Progenitor cell of endocrine pancreas (in vitro differentiated cells): ENCODE data around the gene PHF13. TPM values are rescaled to one million over a fixed set of nuclear protein-coding genes. Genes with fewer than 3 reads are reported as not detected.

Experiments used
- DNase-seq: peaks from one replicate; pipeline ENCODE4 v3.0.0; 2021; ENCODE audit warnings: low spot score; ENCODE audit not compliant: unreplicated experiment
- H3K27ac Mint-ChIP-seq: 2 replicates; pipeline ENCODE4 v1.8.0; 2021; ENCODE audit warnings: mild to moderate bottlenecking, moderate library complexity, mixed read lengths
- H3K27me3 Mint-ChIP-seq: 2 replicates; pipeline ENCODE4 v1.8.0; 2021; ENCODE audit warnings: mixed read lengths
- H3K36me3 Mint-ChIP-seq: 2 replicates; pipeline ENCODE4 v1.8.0; 2022; ENCODE audit warnings: mixed read lengths; ENCODE audit not compliant: insufficient read depth
- H3K4me1 Mint-ChIP-seq: 2 replicates; pipeline ENCODE4 v1.8.0; 2021; ENCODE audit warnings: low read depth, mixed read lengths
- H3K4me3 Mint-ChIP-seq: 2 replicates; pipeline ENCODE4 v1.8.0; 2021; ENCODE audit warnings: low read depth, mild to moderate bottlenecking, moderate library complexity, mixed read lengths
- H3K9me3 Mint-ChIP-seq: 2 replicates; pipeline ENCODE4 v1.8.0; 2021; ENCODE audit warnings: low read depth, mixed read lengths
- total RNA-seq: library from RNA; stranded (reverse); gene quantifications from 2 replicates; pipeline ENCODE4 v1.2.1, GENCODE V29; 2021
- TF ChIP-seq, protein P1 (sequence below): fragments of 200-600 bp; sonication (generic); IDR thresholded peaks from one replicate; pipeline ENCODE4 v1.5.0; 2021; ENCODE audit warnings: antibody characterized with exemption, mild to moderate bottlenecking; ENCODE audit not compliant: unreplicated experiment

The PHF13 gene
- total RNA-seq, 1 donor from 2014 or later, result 29.1 TPM

DNA sequence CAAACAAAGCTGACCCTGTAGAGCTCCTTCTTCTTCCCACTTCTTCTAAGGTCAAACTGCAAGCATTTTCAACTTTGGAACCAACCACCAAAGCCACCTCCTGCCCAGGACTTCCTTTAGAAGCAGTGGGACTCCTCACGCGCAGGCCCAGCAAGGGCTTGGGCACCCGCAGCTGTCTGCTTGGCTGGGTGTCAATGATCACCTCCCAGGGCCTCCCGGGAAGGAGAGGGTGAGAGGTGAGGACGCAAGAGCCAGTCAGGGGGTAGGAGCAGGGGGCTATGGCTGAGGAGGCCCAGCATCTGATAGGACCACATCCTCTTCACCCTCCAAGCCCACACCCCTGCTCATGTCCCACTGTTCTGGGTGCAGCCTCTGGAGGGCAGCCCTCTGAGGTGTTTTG lies 21.1 kb upstream of the PHF13 start:
- H3K36me3 Mint-ChIP-seq, result peaks cover 10% of the 10 kb centered on the region
- H3K9me3 Mint-ChIP-seq, result no peaks in the 10 kb centered on the region
- H3K27ac Mint-ChIP-seq, result no peak overlapping the region
- no peak overlapping the region for H3K4me3 Mint-ChIP-seq
- no peaks in the 10 kb centered on the region for H3K4me1 Mint-ChIP-seq
- no peaks in the 10 kb centered on the region for H3K27me3 Mint-ChIP-seq
- TF ChIP-seq, protein P1, sequence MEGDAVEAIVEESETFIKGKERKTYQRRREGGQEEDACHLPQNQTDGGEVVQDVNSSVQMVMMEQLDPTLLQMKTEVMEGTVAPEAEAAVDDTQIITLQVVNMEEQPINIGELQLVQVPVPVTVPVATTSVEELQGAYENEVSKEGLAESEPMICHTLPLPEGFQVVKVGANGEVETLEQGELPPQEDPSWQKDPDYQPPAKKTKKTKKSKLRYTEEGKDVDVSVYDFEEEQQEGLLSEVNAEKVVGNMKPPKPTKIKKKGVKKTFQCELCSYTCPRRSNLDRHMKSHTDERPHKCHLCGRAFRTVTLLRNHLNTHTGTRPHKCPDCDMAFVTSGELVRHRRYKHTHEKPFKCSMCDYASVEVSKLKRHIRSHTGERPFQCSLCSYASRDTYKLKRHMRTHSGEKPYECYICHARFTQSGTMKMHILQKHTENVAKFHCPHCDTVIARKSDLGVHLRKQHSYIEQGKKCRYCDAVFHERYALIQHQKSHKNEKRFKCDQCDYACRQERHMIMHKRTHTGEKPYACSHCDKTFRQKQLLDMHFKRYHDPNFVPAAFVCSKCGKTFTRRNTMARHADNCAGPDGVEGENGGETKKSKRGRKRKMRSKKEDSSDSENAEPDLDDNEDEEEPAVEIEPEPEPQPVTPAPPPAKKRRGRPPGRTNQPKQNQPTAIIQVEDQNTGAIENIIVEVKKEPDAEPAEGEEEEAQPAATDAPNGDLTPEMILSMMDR, result no peak
- no peak for DNase-seq

GRCh38 chr1:6592865-6593593 lies 20.5 kb upstream of the PHF13 start:
- Mint-ChIP-seq H3K27me3 (no peaks in the 10 kb centered on the region), H3K27ac (no peak overlapping the region), H3K36me3 (peaks cover 10% of the 10 kb centered on the region), H3K9me3 (no peaks in the 10 kb centered on the region), H3K4me3 (no peak overlapping the region), H3K4me1 (no peaks in the 10 kb centered on the region)
- DNase-seq, result no peak
- TF ChIP-seq, protein P1, result no peak

GRCh38 chr1:6593810-6594209 lies 19.7 kb upstream of the PHF13 start:
- TF ChIP-seq, protein P1, result no peak
- no peak overlapping the region for H3K27ac Mint-ChIP-seq
- peaks cover 10% of the 10 kb centered on the region for H3K36me3 Mint-ChIP-seq
- no peaks in the 10 kb centered on the region for H3K4me1 Mint-ChIP-seq
- H3K27me3 Mint-ChIP-seq, result no peaks in the 10 kb centered on the region
- DNase-seq, result no peak
- H3K4me3 Mint-ChIP-seq, result no peak overlapping the region
- no peaks in the 10 kb centered on the region for H3K9me3 Mint-ChIP-seq

DNA sequence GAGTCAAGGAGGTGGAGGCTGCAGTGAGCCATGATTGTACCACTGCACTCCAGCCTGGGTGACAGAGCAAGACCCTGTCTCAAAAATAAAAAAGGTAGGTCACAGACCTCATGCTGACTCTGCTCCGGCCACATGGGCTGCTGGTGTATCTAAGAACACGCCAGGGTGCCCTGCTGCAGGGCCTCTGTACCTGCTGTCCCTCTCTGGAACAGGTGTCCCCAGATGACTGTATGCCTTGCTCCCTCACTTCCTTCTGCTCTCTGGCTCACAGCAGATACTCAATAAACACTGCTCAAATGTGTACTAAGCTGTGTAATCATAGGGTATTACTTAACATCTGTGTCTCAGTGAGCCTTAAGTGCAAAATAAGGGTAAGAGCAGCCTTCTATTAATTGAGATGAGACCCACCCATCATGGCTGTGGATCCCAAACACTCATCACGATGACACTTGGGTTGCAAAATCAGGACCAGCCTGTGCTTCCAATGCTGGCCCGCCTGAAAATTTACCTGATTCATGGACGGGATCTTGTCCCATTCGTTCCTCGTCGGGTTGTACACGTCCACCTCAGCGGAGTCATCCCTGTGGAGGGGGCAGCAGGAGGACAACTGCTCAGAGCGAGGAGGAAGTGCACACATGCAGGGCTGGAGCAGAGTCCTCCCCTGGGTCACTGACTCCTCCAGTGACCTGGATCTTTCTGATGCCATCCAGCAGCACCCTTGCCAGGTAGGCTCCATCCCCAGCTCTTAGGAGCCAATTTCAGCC lies 18.4 kb upstream of the PHF13 start:
- Mint-ChIP-seq H3K4me1 (peaks cover 2% of the 10 kb centered on the region), H3K36me3 (peaks cover 10% of the 10 kb centered on the region), H3K27me3 (no peaks in the 10 kb centered on the region), H3K27ac (no peak overlapping the region), H3K4me3 (no peak overlapping the region), H3K9me3 (no peaks in the 10 kb centered on the region)
- no peak for DNase-seq
- TF ChIP-seq, protein P1, result no peak

- Mint-ChIP-seq H3K36me3 (peaks cover 8% of the 10 kb centered on the region), H3K27me3 (no peaks in the 10 kb centered on the region)
- no peak for DNase-seq
Observed at GRCh38 chr1:6596351-6596750, 17.2 kb upstream of the PHF13 start.

More at GRCh38 chr1:6596351-6596750, 17.2 kb upstream of the PHF13 start:
- TF ChIP-seq, protein P1, result no peak
- no peaks in the 10 kb centered on the region for H3K9me3 Mint-ChIP-seq
- peaks cover 13% of the 10 kb centered on the region for H3K4me1 Mint-ChIP-seq
- no peak overlapping the region for H3K27ac Mint-ChIP-seq
- H3K4me3 Mint-ChIP-seq, result no peak overlapping the region
